HCT116 (cell line): ENCODE data around the gene RASAL2. TPM values are rescaled to one million over a fixed set of nuclear protein-coding genes. Genes with fewer than 3 reads are reported as not detected.

ENCODE experiments used
- ATAC-seq: fragments of 200-7000 bp; cut with Tn5 transposase; 2 replicates; pipeline ENCODE4 v1.9.1; 2020; ENCODE audit warnings: mild to moderate bottlenecking, moderate library complexity
- BruUV-seq: library from RNA; stranded (reverse); fragments of 400-500 nt; replicated peaks from 2 replicates; lab custom pipeline; 2021; lab: Mats Ljungman, UMichigan
- CTCF ChIA-PET: fragments of 300-600 bp; sonication (Branson Sonifier 250); formaldehyde crosslinking; loops from one replicate; lab custom pipeline; 2021; ENCODE audit warnings: antibody characterized with exemption; lab: Charles Lee
- POLR2A ChIA-PET: fragments of 300-600, 350-600 bp; sonication (Branson Sonifier 250); formaldehyde crosslinking; loops from one replicate; lab custom pipeline; 2021; ENCODE audit warnings: antibody characterized with exemption; lab: Charles Lee
- RAD21 ChIA-PET, 2 experiments: fragments of 300-600 bp; sonication (Branson Sonifier 250); formaldehyde crosslinking; loops; one replicate each; lab custom pipeline; 2023; ENCODE audit warnings: low total read pairs in 2 of 2; ENCODE audit not compliant: uncharacterized antibody in 2 of 2, unreplicated experiment in 2 of 2, low non-redundant PET in 1 of 2; lab: Charles Lee
- DNase-seq: peaks from one replicate; pipeline ENCODE4 v3.0.0-alpha.2; 2010; ENCODE audit warnings: low read depth, low spot score
- H2AFZ ChIP-seq: fragments of 200-600 bp; shearing (Covaris generic), sonication (generic); 2 replicates; pipeline ENCODE4 v1.6.1; 2017; ENCODE audit warnings: low read depth, mixed run types, mixed read lengths, antibody characterized with exemption, low read length; ENCODE audit not compliant: poor library complexity, severe bottlenecking
- H3K27ac ChIP-seq: 2 replicates; pipeline ENCODE4 v1.5.1; 2012; ENCODE audit warnings: low read depth, low read length
- H3K27me3 ChIP-seq: fragments of 200-600 bp; sonication (generic); 2 replicates; pipeline ENCODE4 v1.6.1; 2016; ENCODE audit warnings: mixed run types, low read length, mixed read lengths; ENCODE audit not compliant: insufficient read depth
- H3K36me3 ChIP-seq, 2 experiments: fragments of 200-500 bp in 1 of 2; fragments of 200-600 bp in 1 of 2; sonication (Bioruptor generic) in 1 of 2; sonication (generic) in 1 of 2; 2 replicates each; pipeline versions ENCODE4 v1.5.1 to v1.6.1; 2014 to 2016; ENCODE audit warnings: low read length in 2 of 2, inconsistent platforms in 1 of 2, mixed read lengths in 1 of 2, mixed run types in 1 of 2; ENCODE audit not compliant: insufficient read depth in 2 of 2, control insufficient read depth in 1 of 2
- H3K4me1 ChIP-seq, 2 experiments: fragments of 200-600 bp in 1 of 2; sonication (generic) in 1 of 2; 2 replicates each; pipeline versions ENCODE4 v1.5.1 to v1.6.1; 2012 to 2017; ENCODE audit warnings: low read length in 2 of 2, inconsistent platforms in 1 of 2, mild to moderate bottlenecking in 1 of 2, mixed read lengths in 1 of 2, mixed run types in 1 of 2, moderate library complexity in 1 of 2; ENCODE audit not compliant: insufficient read depth in 2 of 2, control insufficient read depth in 1 of 2
- H3K4me2 ChIP-seq: fragments of 200-600 bp; sonication (generic); 2 replicates; pipeline ENCODE4 v1.6.1; 2017; ENCODE audit warnings: mixed run types, low read length, mixed read lengths
- H3K4me3 ChIP-seq, 2 experiments: fragments of 200-600 bp in 1 of 2; sonication (generic) in 1 of 2; replicated peaks in 1 of 2; 2 replicates each; pipeline ENCODE4 v1.5.1; 2011 to 2016; ENCODE audit warnings: low read length in 2 of 2, control low read depth in 1 of 2, low read depth in 1 of 2, mild to moderate bottlenecking in 1 of 2, mixed read lengths in 1 of 2, mixed run types in 1 of 2
- H3K79me2 ChIP-seq: fragments of 200-600 bp; sonication (generic); 2 replicates; pipeline ENCODE4 v1.6.1; 2017; ENCODE audit warnings: mild to moderate bottlenecking, mixed run types, low read length, moderate library complexity, mixed read lengths; ENCODE audit not compliant: insufficient read depth
- H3K9ac ChIP-seq: fragments of 200-600 bp; sonication (generic); 2 replicates; pipeline ENCODE4 v1.6.1; 2016; ENCODE audit warnings: low read length, mixed read lengths
- H3K9me2 ChIP-seq: fragments of 200-600 bp; sonication (generic), shearing (Covaris generic); 2 replicates; pipeline ENCODE4 v1.6.1; 2017; ENCODE audit warnings: mixed run types, mild to moderate bottlenecking, moderate library complexity; ENCODE audit not compliant: insufficient read depth
- H3K9me3 ChIP-seq, 2 experiments: fragments of 200-500 bp in 1 of 2; fragments of 200-600 bp in 1 of 2; sonication (Bioruptor generic) in 1 of 2; sonication (generic) in 1 of 2; 2 replicates each; pipeline ENCODE4 v1.6.1; 2014 to 2017; ENCODE audit warnings: low read length in 2 of 2, mixed read lengths in 2 of 2, inconsistent platforms in 1 of 2, low read depth in 1 of 2, mild to moderate bottlenecking in 1 of 2, mixed run types in 1 of 2, moderate library complexity in 1 of 2; ENCODE audit not compliant: control insufficient read depth in 1 of 2, insufficient read depth in 1 of 2
- H4K20me1 ChIP-seq: fragments of 200-600 bp; sonication (generic), shearing (Covaris generic); 2 replicates; pipeline ENCODE4 v1.6.1; 2017; ENCODE audit warnings: mixed run types, mild to moderate bottlenecking, moderate library complexity; ENCODE audit not compliant: insufficient read depth
- FOSL1 ChIP-seq: IDR thresholded peaks from 2 replicates; pipeline ENCODE4 v1.6.1; 2012; ENCODE audit warnings: low read depth
- SP1 ChIP-seq: IDR thresholded peaks from 2 replicates; pipeline ENCODE4 v1.6.1; 2012; ENCODE audit warnings: low read depth
- ZBTB33 ChIP-seq: IDR thresholded peaks from 2 replicates; pipeline ENCODE4 v1.6.1; 2011; ENCODE audit warnings: mild to moderate bottlenecking, low read length, moderate library complexity; ENCODE audit not compliant: insufficient replicate concordance; ENCODE audit errors: extremely low read depth
- ZNF274 ChIP-seq: fragments of 200-500 bp; sonication (Bioruptor generic); IDR thresholded peaks from 2 replicates; pipeline ENCODE4 v1.6.1; 2014; ENCODE audit warnings: mild to moderate bottlenecking, low read depth, low read length, inconsistent platforms
- intact Hi-C: fragments of 100-400 bp; cut with micrococcal nuclease; formaldehyde crosslinking; loops from 2 replicates; pipeline ENCODE4 v1.10.0; 2022
- total RNA-seq: library from RNA; stranded (reverse); gene quantifications from one replicate; pipeline ENCODE4 v1.2.1, GENCODE V29; 2021; ENCODE audit not compliant: unreplicated experiment

RASAL2 gene
- total RNA-seq, 1 experiment from 2014 or later, result 11.7 TPM

- Histone ChIP-seq H3K79me2 (peaks cover 4% of the 10 kb centered on the region; the same call in 1 of the 2 replicates), H3K27ac (no peak overlapping the region), H3K9me2 (no peaks in the 10 kb centered on the region), H3K36me3 (no peaks in the 10 kb centered on the region), H4K20me1 (no peaks in the 10 kb centered on the region), H3K4me1 (no peaks in the 10 kb centered on the region), H3K4me2 (no peak overlapping the region), H3K4me3 (no peak overlapping the region), H3K27me3 (no peaks in the 10 kb centered on the region), H3K9ac (no peak overlapping the region), H3K9me3 (no peaks in the 10 kb centered on the region), H2AFZ (no peak overlapping the region)
- DNase-seq (no peak), ATAC-seq (no peak)
- RAD21 ChIA-PET, result no interaction called here
- CTCF ChIA-PET, result no interaction called here
- intact Hi-C loops, result no loop called here
- no TSS peak for BruUV-seq
- POLR2A ChIA-PET, result no interaction called here
- no peak for TF ChIP-seq SP1
- no peak for TF ChIP-seq ZBTB33
Observed at GRCh38 chr1:178145605-178146004, 51.7 kb downstream of the RASAL2 start.

- ATAC-seq (no peak), DNase-seq (no peak)
- H3K9ac ChIP-seq, result no peak overlapping the region
- no peaks in the 10 kb centered on the region for H3K9me3 ChIP-seq
- H2AFZ ChIP-seq, result no peak overlapping the region
- no peak for TF ChIP-seq FOSL1
- TF ChIP-seq ZNF274, result no peak
- no peak overlapping the region for H3K4me3 ChIP-seq
- H3K36me3 ChIP-seq, result no peaks in the 10 kb centered on the region
- H3K27ac ChIP-seq, result no peak overlapping the region
- ChIA-PET CTCF (no interaction called here), RAD21 (no interaction called here), POLR2A (interaction anchor here (0.7 kb wide), 1 partner anchor 10 kb away, joined by 3 read pairs; no protein-coding TSS in a partner anchor)
- intact Hi-C loops, result no loop called here
- no peaks in the 10 kb centered on the region for H4K20me1 ChIP-seq
- no peaks in the 10 kb centered on the region for H3K9me2 ChIP-seq
- no peak overlapping the region for H3K4me2 ChIP-seq
- no TSS peak for BruUV-seq
- peaks cover 7% of the 10 kb centered on the region; the same call in 1 of the 2 replicates for H3K79me2 ChIP-seq
- no peaks in the 10 kb centered on the region for H3K4me1 ChIP-seq
- no peaks in the 10 kb centered on the region for H3K27me3 ChIP-seq
Observed at GRCh38 chr1:178146436-178146835, 52.5 kb downstream of the RASAL2 start.
